Stomach smooth muscle (tissue), 2 donors: Measurements from ENCODE around the gene TCFL5.

Source experiments
- H3K27ac ChIP-seq: one replicate; pipeline ENCODE4 v1.7.0; 2013; ENCODE audit warnings: mild to moderate bottlenecking, low read length, inconsistent platforms
- H3K27me3 ChIP-seq, 2 donors: one replicate each; pipeline ENCODE4 v1.7.0; 2013; ENCODE audit warnings: low read length in 2 of 2; ENCODE audit not compliant: insufficient read depth in 2 of 2, control insufficient read depth in 1 of 2
- H3K36me3 ChIP-seq, 2 donors: one replicate each; pipeline ENCODE4 v1.7.0; 2013; ENCODE audit warnings: low read length in 2 of 2; ENCODE audit not compliant: control insufficient read depth in 2 of 2, insufficient read depth in 2 of 2
- H3K4me1 ChIP-seq: one replicate; pipeline ENCODE4 v1.7.0; 2013; ENCODE audit warnings: low read length; ENCODE audit not compliant: control insufficient read depth, insufficient read depth
- H3K4me3 ChIP-seq, 2 donors: one replicate each; pipeline ENCODE4 v1.7.0; 2013; ENCODE audit warnings: low read length in 2 of 2
- H3K9ac ChIP-seq, 2 donors: one replicate each; pipeline ENCODE4 v1.7.0; 2013; ENCODE audit warnings: low read length in 2 of 2, mild to moderate bottlenecking in 1 of 2
- H3K9me3 ChIP-seq, 2 donors: one replicate each; pipeline ENCODE4 v1.7.0; 2013; ENCODE audit warnings: low read length in 2 of 2; ENCODE audit not compliant: control insufficient read depth in 2 of 2
- donor health status: healthy.
- donor health status: Pancreatic carcinoma.

TCFL5 gene

DNA sequence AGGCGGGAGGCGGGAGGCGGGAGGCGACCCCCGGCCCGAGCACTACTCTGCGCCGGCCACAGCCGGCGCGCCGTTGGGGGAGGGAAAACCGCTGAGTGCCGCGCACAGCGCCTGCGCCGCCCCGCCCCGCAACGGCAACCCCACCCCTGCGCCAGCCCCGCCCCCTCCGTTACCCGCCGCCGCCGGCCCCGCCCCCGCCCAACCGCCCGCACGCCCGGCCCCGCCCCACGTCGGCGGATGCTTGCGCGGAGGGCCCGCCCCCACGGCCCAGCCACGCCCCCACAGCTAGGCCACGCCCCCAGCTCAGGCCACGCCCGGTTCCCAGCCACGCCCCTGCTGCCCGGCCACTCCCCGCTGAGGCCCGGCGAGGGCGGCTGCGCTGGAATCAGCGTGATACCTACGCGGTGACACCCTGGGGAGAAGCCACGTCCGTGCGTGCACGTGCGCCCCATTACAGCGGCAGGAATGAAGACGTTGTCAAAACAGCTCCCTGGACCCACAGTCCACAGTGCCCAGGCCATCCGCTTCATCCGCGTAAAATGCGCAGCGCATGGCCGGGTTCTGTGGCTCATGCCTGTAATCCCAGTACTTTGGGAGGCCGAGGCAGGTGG lies at the start of gene TCFL5:
TSS of gene TCFL5 (minus strand) at position 97 of the 611 bp plus-strand sequence. CDS start 152 bp downstream, outside the sequence.
- Histone ChIP-seq H3K27ac (no peak within 1 kb of the TSS), H3K9me3 (no peaks in the 10 kb centered on the region), H3K4me3 (peak within 1 kb of the TSS; percentile 31 to 69), H3K36me3 (peaks cover 6 to 7% of the 10 kb centered on the region in 2 donors), H3K9ac (no peak within 1 kb of the TSS), H3K4me1 (peaks cover 7% of the 10 kb centered on the region), H3K27me3 (peaks cover 0 to 11% of the 10 kb centered on the region in 2 donors)

DNA sequence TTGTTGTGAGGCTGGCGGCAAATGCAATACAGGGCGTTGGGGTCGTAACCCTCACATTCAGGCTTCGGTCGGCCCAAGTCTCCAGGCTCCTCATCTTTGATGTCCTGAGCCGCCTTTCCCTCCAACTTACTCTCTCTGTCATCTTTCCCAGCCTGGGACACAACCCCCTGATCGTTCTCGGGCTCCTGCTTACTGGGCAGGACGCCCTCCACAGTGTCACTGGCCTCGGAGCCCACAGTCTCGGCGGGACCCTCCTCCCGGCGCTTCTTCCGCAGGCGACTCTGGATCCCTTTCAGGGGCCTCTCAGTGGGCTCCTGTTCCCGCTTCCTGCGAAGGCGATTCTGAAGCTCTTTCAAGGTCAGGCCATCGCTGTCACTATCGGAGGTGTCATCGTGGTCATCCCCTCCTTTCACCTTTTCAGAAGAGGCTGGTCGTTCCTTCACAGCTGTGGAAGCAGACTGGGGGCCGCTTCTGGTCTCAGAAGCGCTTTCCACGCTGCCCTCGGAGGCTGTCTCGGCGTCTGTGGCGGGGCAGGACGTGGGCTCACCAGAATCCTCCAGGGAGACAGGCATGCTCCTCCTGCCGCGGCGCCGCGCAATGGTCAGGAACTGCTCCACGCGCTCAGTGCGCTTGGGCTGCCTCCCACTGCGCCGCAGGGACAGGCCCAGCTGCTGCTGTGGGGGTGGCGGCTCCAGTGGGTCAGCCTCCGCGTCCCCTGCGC lies 49.3 kb upstream of the TCFL5 start:
- Histone ChIP-seq H3K4me1 (peaks cover 22% of the 10 kb centered on the region), H3K36me3 (peaks cover 57 to 58% of the 10 kb centered on the region in 2 donors), H3K9me3 (no peaks in the 10 kb centered on the region), H3K27ac (no peak overlapping the region), H3K4me3 (no peak overlapping the region), H3K9ac (no peak overlapping the region), H3K27me3 (no peaks in the 10 kb centered on the region)

DNA sequence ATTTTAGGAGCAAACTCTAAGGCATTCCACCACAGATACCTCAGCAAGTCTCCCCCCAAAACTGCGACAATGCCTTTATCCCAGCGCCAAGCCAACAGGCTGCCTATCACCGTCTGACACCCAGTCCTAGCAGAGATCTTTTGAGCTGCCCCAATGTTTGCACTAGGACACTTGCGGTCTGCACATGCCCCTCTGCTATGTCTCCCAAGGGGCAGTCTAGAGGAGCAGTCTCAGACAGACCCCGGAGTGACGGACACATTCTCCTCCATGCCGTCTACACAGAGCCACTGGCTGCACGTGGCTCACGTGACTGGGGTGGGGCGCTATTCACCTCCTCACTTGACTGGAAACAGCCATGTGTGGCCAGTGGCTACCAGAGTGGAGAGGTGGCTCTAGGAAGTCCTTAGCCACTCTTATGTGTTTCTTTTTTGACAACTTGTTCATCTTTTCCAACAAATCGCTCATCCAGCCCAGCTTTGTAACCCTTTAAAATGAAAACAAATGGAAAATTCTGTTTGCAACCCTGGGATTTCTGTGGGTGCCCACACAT lies 48.7 kb upstream of the TCFL5 start:
- Histone ChIP-seq H3K9ac (no peak overlapping the region), H3K9me3 (no peaks in the 10 kb centered on the region), H3K4me1 (peaks cover 22% of the 10 kb centered on the region), H3K27me3 (no peaks in the 10 kb centered on the region), H3K27ac (no peak overlapping the region), H3K4me3 (no peak overlapping the region), H3K36me3 (peaks cover 64 to 65% of the 10 kb centered on the region in 2 donors)

DNA sequence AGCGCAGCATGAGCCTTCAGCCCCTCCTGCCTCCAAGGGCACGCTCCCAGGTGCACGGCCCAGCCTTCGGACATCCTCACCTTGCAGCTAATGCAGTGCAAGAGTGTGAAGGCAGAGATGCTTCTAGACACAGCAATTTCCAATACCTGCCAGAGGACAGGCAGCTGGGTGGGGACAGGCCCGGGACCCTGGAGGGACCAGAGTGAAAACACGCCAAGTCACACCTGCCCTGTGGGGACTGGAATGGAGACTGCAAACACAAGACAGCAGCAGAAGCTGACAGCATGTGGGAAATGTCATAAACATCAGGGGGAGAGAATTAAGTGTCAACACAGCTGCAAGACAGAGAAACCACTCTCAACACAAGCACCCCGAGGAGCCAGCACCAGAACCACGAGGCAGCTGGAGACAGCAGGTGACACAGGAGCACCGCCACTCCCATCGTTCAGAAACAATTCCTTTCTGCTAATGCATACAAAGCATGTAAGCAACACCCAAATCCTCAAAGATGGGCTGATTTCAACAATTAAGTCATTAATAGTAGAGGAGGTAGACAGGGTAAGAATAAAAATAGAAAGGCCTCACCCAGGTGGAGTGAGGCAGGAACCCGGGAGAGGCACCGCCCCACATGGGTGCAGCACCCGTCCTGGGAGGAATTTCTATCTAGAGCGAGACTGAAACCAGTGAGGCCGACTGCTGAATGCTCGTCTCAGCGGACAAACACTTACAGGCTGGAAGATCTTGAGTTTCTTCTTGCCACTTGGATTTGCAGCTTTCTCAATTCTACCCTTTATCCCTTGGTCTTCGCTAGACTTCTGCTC lies 47.6 kb upstream of the TCFL5 start:
- no peak overlapping the region for H3K27ac ChIP-seq
- no peaks in the 10 kb centered on the region for H3K9me3 ChIP-seq
- H3K9ac ChIP-seq: no peak overlapping the region
- H3K4me3 ChIP-seq: no peak overlapping the region
- no peaks in the 10 kb centered on the region for H3K27me3 ChIP-seq
- H3K4me1 ChIP-seq: peaks cover 14% of the 10 kb centered on the region
- H3K36me3 ChIP-seq: peaks cover 70 to 74% of the 10 kb centered on the region in 2 donors

DNA sequence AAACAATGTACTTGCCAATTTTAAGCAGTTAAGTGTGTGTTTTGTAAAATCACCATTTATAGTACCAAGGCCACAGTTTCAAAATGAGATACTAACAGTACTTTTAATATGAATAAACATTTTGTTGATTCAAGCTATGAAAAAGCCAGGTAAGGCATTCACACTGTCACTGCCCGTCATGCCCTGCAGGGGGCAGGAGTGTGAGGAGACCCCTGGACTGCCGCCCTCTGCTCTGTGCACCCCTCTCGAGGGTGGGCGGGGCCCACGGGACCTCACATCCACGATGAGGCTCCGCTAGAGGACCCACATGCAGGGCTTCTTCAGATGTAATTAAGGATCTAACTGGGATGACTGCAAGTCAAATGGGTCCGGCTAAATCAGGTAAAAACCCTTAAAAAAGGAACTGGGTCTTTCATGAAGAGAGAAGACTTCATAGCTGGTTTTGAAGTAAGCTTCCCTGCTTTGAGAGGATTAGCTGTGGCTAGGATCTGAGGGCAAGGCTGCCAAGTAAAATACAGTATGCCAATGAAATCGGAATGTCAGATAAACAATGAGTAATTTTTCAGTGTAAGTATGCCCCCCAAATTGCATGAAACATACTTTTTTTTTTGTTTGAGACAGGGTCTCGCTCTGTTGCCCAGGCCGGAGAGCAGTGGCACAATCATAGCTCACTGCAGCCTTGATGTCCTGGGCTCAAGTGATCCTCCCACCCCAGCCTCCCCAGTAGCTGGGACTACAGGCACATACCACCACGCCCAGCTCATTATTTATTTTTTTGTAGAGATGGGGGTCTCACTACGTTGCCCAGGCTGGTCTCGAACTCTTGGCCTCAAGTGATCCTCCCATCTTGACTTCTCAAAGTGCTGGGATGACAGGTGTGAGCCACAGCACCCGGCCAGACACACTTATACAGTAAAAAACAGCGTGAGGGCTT lies 46.0 kb upstream of the TCFL5 start:
- Histone ChIP-seq H3K4me3 (no peak overlapping the region), H3K27me3 (no peaks in the 10 kb centered on the region), H3K4me1 (peaks cover 6% of the 10 kb centered on the region), H3K27ac (no peak overlapping the region), H3K9ac (no peak overlapping the region), H3K36me3 (peaks cover 80 to 89% of the 10 kb centered on the region in 2 donors), H3K9me3 (no peaks in the 10 kb centered on the region)

DNA sequence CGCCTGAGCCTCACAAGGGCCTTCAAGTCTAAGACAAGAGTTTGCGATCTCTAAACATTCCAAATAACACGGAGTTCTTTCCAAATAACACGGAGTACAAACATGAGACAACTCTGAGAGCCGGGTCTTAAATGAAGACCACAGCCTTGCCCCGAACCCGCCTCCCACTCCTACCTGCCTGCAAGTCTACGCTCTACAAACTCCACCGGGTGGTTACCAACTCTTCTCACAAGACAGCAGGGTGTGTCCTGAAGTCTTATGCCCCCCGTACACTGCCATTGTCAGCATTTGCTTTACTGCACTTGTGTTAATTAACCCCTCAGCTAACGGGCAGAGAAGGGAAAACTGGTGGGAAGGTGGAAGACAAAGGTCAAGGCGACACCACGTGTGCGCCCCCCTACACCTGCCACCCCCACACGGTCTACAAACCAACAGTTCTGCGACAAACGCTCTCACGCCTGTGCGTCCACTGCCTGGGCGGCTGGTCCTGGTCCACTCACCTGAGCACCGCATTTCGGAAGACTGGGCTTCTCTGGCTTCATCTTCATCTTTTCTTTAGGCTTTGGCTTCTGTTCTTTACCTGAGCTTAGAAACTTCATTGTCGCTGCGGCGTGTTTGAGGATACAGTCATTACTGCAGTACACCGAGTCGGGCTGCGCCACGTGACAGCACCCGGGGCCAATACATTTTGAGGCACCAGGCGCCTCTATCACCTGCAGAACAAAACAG lies 45.2 kb upstream of the TCFL5 start:
- no peaks in the 10 kb centered on the region for H3K9me3 ChIP-seq
- no peak overlapping the region for H3K27ac ChIP-seq
- H3K36me3 ChIP-seq: peaks cover 79 to 88% of the 10 kb centered on the region in 2 donors
- H3K9ac ChIP-seq: no peak overlapping the region
- peaks cover 4% of the 10 kb centered on the region for H3K4me1 ChIP-seq
- no peak overlapping the region for H3K4me3 ChIP-seq
- no peaks in the 10 kb centered on the region for H3K27me3 ChIP-seq

DNA sequence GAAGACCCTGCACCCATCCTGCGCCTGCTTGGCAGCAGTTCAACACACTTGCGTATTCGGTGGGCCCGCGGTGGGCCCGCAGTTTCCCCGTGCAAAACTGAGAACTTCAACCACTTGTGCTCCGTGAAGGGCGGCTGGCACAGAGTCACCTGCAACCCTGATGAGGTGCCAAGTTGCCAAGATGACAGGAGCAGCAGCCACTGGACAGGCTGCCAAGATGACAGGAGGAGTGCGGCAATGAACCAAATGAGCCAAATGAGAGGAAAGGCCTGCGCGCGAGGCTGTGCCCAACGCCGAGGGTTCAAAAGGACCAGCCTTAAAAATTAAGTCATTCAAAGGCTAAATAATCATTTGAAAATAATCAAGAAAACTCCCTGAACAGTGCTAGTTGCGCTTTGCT lies 44.6 kb upstream of the TCFL5 start:
- H3K9ac ChIP-seq: no peak overlapping the region
- no peaks in the 10 kb centered on the region for H3K27me3 ChIP-seq
- H3K4me3 ChIP-seq: no peak overlapping the region
- H3K27ac ChIP-seq: no peak overlapping the region
- H3K36me3 ChIP-seq: peaks cover 76 to 83% of the 10 kb centered on the region in 2 donors
- H3K4me1 ChIP-seq: peaks cover 4% of the 10 kb centered on the region
- H3K9me3 ChIP-seq: no peaks in the 10 kb centered on the region

DNA sequence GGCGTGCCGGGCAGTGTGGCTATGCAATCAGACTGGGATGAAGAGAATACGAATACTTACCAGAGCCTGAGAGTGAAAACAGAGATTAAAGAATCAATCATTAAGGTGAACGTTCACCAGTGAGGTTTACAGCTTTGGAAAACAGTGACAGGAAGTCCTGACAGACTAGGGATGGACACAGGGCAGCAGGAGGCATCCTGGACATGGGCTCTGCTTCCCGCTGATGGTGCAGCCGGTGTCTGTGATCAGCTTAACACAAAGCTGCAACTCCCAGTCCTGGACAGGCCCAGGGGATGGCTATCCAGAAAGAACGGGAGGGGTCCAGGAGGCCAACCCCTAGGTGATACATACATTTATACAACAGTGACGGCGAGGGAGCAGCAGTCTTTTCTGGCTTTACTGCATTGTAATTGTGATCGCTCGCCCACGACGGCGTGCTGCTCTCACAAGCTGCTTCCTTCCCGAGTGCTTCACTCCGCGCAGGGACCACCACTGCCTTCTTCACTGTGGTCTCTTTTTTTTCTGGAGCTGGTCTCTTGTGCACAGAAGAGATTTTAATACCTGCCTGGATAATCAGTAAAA lies 44.0 kb upstream of the TCFL5 start:
- H3K9ac ChIP-seq: no peak overlapping the region
- H3K9me3 ChIP-seq: no peaks in the 10 kb centered on the region
- peaks cover 72 to 77% of the 10 kb centered on the region in 2 donors for H3K36me3 ChIP-seq

DNA sequence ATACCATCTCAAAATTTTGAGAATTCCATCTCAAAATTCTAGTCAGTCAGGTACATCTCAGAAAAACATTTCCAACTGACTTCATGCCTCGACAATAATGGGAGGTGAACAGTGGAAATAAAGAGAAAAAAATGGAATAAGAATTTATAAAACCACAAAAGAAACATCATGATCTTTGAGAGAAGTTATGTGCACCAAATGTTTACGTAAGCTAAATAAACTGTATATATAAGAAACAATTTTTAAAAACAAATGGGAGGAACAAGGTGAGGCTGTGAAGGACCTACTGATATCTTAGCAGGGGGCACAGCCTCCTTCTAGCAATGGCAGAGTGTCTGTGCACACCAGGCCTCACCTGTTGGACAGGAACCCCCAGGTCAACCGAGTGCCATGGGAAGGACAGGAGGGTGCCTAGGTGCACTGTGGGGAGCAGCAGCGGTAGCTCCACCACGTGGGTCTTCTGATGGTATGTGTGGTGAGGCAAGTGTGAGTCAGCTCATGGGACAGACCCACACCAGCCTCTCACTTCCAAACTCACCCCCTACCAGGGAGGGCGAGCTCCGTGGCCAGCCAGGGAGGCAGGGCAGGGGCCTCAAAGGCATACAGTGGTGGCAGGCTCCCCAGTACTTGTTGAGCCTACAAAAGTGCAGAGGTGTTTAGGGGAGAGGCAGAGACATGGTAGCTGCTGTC lies 41.4 kb upstream of the TCFL5 start:
- H3K9ac ChIP-seq: no peak overlapping the region
- no peaks in the 10 kb centered on the region for H3K27me3 ChIP-seq
- H3K36me3 ChIP-seq: peaks cover 47 to 52% of the 10 kb centered on the region in 2 donors
- peaks cover 23% of the 10 kb centered on the region for H3K4me1 ChIP-seq
- peak overlapping the region; percentile 18 for H3K27ac ChIP-seq
- no peaks in the 10 kb centered on the region for H3K9me3 ChIP-seq
- no peak overlapping the region for H3K4me3 ChIP-seq

More for the DNA sequence above, 44.0 kb upstream of the TCFL5 start:
- Histone ChIP-seq H3K4me3 (no peak overlapping the region), H3K27ac (no peak overlapping the region), H3K4me1 (peaks cover 3% of the 10 kb centered on the region), H3K27me3 (no peaks in the 10 kb centered on the region)
